ENCODE results near the gene PLCH2.
A peak's percentile ranks its signal among the peaks of the same experiment; 100 is the strongest.
"Not testable (repeated sequence)": the region's sequence is repeated elsewhere in the genome, so short reads cannot be mapped to it uniquely, and the experiment has no call there.

Gene PLCH2

DNA sequence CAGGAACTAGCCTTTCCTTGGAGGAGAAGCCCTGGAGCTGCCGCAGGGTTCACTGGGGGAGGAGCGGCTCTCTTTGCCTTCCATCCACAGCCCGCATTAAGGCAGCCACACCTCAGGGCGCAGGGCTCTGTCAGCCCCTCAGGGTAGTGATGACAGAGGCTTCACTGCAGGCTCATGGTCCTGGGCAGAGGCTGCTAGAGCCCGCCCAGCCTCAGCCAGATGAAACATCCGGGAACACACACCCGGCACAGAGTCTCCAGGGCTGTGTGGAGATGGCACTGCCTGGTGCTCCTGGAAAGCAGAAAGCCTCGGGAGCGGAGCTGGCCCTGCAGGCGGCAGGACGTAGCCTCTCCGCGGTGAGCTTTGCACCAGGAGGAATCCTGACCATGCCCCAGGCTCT lies 34.3 kb upstream of the PLCH2 start:
- no peak for DNase-seq

GRCh38 chr1:2442661-2443060 lies 33.4 kb upstream of the PLCH2 start:
- DNase-seq = no peak

GRCh38 chr1:2443277-2444137 lies 32.6 kb upstream of the PLCH2 start:
- peak; percentile 27 for DNase-seq

DNA sequence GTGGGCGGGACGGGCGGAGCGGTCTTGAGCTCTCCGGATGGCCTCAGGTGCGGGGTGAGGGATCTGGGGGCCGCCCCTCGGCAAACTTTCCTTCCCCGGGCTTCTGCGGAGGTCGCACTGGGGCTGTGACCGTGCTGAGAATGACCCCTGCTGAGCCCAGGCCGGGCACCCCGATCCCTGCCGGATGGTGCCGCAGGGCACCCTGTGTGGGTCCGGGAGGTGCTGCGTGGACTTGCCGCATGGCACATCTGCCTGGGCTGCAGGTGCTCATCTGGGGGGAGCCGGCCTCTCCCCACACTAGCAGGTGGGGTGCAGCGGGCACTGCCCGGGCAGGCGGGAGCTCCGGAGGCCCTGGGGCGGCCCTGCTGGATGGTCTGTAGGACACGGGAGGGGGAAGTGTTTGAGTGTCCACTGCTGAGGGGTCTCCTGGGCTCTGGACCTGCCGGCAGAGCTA lies 31.9 kb upstream of the PLCH2 start:
- no peak for DNase-seq

GRCh38 chr1:2445162-2445822 lies 30.8 kb upstream of the PLCH2 start:
- DNase-seq = no peak

DNA sequence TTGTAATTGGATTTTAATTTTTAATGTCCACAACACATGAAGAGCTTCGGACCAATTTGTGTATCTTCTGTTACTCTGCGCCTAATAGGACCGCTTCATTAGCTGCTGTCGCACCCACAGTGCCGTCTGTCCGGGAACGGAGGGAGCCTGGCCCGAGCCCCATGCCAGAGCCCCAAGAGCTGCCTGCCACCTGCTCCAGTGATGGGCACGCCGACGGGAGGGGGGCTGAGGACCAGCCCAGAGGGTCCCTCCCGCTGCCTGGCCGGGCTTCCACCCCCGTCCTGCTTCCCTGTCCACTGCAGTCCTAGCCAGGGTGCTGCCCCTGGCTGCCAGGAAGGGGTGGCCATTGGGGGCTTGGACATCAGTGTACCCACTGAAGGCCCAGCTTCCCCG lies 30.3 kb upstream of the PLCH2 start:
- no peak for DNase-seq

DNA sequence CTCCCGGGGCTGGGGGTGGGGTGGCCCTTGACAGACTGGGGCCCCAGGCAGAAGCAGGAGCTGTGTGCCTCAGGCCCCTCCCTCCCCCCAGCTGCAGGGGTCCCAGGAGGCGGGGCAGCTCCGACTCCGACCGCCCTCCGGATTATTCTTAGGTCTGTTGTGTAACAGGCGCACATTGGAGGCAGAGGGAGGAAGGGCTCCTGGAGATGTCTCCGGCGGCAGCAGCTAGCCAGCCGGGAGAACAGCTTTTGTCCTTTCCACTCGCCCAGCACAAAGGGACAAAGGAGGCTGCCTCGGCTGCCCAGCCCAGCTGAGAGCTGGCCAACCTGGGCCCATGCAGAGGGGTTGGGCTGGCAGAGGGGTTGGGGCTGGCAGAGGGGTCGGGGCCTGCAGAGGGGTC lies 29.7 kb upstream of the PLCH2 start:
- no peak for DNase-seq

DNA sequence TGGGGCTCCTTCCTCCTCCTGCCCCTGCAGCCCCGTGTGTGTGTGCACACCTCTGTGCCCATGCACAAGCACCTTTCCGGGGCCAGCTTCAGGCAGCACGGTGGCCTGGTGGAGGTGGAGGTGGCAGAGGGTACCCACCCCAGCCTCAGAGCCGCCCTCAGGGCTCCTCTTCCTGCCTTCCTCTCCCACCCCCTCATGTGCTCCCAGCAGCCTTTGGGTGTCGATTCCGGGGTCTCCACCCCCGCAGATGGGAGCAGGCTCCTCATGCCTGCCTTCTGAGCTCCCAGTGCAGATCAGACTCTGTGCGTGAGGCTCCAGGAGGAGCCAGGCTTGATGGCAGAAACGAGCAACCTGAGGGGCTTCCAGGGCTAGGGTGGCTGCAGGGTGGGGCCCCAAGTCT lies 29.2 kb upstream of the PLCH2 start:
- DNase-seq = no peak

GRCh38 chr1:2447276-2448097 lies 28.6 kb upstream of the PLCH2 start:
- DNase-seq = no peak

GRCh38 chr1:2448098-2448445 lies 28.0 kb upstream of the PLCH2 start:
- DNase-seq = no peak

GRCh38 chr1:2449636-2450454 lies 26.2 kb upstream of the PLCH2 start:
- no peak for DNase-seq

GRCh38 chr1:2451741-2452140 lies 24.3 kb upstream of the PLCH2 start:
- no peak for DNase-seq

GRCh38 chr1:2452201-2452931 lies 23.7 kb upstream of the PLCH2 start:
- DNase-seq = no peak

- DNase-seq = no peak
Measured at GRCh38 chr1:2452932-2453315, 23.2 kb upstream of the PLCH2 start.

DNA sequence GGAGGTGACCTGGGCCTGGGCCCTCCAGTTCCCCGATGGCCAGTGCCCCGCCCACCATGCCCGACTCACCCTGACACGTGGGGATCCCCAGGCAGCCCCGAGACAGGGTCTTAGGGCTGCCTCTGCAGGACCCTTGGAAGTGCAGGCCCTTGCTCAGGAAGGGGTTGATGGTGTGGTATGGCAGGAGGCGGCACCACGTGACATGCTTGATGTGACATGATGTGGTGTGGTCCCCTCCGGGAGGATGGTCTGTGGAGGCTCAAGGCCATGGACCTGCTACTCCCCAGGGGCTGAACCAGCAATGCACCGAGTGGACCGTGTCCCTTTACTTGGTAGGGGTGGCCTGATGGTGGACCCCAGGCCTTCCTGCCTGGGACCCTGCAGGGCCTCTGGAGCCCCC lies 21.9 kb upstream of the PLCH2 start:
- no peak for DNase-seq

- no peak for DNase-seq
Measured at GRCh38 chr1:2455757-2456156, 20.3 kb upstream of the PLCH2 start.

DNA sequence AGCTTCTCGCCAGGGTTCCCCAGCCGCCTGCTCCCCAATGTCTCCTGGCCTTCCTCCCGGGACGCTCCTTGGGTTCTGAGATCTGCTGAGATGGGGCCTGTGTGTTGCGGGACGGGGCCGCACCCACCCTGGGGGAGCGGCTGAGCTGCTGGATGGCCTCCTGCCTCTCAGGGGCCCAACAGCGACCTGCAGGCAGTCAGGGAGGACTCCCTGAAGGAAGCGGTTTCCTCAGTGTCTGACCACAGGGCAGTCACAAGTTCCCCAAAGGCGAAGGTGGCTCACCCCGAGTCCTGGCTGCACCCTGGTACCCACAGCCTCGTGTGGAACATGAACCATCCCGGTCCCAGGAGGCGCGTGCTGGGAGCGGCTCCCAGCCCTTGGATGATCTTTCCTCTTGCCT lies 18.6 kb upstream of the PLCH2 start:
- no peak for DNase-seq

- no peak for DNase-seq
Measured at GRCh38 chr1:2458687-2459086, 17.4 kb upstream of the PLCH2 start.

DNA sequence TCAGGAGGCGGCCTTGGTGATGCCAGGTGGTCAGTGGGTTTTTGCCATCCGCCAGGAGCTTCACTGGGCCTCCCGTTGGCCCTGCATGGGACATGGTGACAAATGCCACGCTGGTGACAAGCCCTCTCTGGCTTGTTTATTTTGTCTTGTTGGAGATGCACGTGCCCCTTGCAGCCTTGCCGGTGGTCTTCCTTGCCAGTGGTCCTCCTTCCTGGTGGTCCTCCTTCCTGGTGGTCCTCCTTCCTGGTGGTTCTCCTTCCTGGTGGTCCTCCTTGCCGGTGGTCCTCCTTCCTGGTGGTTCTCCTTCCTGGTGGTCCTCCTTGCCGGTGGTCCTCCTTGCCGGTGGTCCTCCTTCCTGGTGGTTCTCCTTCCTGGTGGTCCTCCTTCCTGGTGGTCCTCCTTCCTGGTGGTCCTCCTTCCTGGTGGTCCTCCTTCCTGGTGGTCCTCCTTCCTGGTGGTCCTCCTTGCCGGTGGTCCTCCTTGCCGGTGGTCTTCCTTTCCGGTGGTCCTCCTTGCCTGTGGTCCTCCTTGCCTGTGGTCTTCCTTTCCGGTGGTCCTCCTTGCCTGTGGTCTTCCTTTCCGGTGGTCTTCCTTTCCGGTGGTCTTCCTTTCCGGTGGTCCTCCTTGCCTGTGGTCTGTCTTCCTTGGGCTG lies 16.9 kb upstream of the PLCH2 start:
- not testable (repeated sequence) for DNase-seq

- no peak for DNase-seq
Measured at GRCh38 chr1:2459757-2460156, 16.3 kb upstream of the PLCH2 start.

DNA sequence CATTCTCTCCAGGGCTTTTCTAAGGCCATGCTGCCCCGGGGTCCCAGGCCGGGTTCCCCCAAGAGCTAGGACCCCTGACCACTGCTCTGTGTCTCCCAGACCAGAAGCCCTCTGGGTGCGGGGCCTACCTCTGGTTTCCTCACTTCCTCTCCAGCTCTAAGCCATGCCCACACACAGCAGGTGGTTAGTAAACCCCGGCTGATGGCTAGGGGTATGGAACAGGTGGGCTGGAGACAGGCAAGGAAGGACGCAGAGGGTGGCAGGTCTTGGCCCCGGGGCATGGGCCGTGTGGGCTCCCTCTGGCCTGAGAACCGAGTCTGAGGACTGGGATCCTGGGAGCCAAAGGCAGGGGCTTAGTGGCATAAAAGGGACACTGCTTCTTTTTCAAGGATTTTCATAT lies 15.9 kb upstream of the PLCH2 start:
- no peak for DNase-seq

All from CD4-positive, alpha-beta T cell treated with Interleukin-12 subunit alpha and Interleukin-12 subunit beta, for 1 hour (primary cell).